ENCODE data around the gene ANKRD42.
"Not testable (repeated sequence)": the region's sequence is repeated elsewhere in the genome, so short reads cannot be mapped to it uniquely, and the experiment has no call there.

Gene ANKRD42

GRCh38 chr11:83174008-83174407 lies 19.5 kb upstream of the ANKRD42 start:
- DNase-seq (ENCODE audit: low spot score), result no peak

- no peak for DNase-seq (ENCODE audit: low spot score)
Observed at GRCh38 chr11:83175815-83176214, 17.7 kb upstream of the ANKRD42 start.

DNA sequence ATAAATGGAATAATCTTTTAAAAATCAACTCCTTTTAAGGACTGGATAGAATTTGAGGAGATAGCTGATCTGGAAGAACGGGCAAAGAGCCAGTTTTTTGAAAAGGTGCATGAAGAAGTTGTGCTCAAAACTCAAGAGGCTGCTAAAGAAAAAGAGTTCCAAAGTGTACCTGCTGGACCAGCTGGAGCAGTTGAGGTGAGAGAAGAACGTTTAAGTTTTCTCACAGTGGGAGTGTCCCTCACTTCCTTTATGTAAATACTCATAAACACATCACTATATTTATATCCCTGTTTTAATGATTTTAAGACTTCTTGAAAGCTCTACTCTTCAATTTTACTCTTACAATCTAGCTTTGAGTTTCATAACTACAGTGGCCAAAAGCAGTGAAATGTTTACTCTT lies 11.7 kb upstream of the ANKRD42 start:
- no peak for DNase-seq (ENCODE audit: low spot score)

DNA sequence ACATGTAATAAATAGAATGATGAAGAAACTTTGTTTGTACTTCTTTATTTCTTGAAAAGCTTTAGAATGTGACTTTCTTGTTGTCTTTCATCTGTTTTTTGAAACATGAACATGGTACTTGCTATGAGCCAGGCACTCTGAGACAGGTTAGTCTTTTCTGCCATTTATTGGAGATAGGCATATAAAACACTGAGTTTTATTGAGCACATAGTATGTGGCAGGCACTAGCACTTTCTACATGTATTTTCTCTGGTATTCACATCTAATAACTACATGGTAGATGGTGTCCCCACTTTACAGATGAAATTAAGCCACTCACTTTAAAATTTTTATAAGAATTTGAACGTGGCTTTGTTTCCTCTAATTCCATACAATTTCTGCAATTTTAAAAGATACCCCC lies 7.7 kb upstream of the ANKRD42 start:
- DNase-seq (ENCODE audit: low spot score), result no peak

DNA sequence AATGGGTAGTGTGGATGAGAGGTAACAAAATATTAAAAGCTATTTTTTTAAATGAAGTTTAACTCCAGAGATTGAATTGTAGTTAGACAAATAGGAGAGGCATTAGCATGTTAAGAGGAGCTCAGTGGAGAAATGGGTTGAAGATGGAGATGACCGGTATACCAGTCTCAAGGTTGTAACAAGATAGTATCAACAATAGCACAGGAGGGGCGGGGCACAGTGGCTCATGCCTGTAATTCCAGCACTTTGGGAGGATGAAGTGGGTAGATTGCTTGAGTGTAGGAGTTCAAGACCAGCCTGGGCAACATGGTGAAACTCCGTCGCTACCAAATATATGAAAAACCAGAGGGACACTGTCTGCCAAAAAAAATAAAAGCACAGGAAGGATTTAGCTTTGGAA lies 6.0 kb upstream of the ANKRD42 start:
- DNase-seq (ENCODE audit: low spot score), result no peak

- DNase-seq (ENCODE audit: low spot score), result no peak
Observed at GRCh38 chr11:83191491-83191890, 2.0 kb upstream of the ANKRD42 start.

DNA sequence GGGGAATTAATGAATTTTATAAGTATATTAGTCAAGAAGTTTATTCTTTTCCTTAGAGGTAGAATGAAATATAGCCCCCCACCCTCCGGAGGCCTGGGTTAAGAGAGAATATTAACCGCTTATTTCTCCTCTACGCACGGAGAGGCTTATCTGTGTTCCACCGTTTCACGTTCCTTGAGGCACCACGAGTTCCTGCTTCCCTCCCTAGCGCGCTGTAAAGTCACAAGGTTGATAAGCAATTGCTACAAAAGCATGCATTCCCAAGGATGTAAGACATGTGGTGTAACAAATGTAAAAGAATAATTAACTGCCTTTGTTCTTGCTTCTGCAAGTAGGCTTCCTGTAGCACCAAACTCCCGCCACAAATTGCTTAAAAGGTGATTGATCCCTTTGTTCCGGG lies 1.5 kb upstream of the ANKRD42 start:
- no peak for DNase-seq (ENCODE audit: low spot score)

- no peak for DNase-seq (ENCODE audit: low spot score)
Observed at GRCh38 chr11:83192606-83193245, 786 bp upstream of the ANKRD42 start.

DNA sequence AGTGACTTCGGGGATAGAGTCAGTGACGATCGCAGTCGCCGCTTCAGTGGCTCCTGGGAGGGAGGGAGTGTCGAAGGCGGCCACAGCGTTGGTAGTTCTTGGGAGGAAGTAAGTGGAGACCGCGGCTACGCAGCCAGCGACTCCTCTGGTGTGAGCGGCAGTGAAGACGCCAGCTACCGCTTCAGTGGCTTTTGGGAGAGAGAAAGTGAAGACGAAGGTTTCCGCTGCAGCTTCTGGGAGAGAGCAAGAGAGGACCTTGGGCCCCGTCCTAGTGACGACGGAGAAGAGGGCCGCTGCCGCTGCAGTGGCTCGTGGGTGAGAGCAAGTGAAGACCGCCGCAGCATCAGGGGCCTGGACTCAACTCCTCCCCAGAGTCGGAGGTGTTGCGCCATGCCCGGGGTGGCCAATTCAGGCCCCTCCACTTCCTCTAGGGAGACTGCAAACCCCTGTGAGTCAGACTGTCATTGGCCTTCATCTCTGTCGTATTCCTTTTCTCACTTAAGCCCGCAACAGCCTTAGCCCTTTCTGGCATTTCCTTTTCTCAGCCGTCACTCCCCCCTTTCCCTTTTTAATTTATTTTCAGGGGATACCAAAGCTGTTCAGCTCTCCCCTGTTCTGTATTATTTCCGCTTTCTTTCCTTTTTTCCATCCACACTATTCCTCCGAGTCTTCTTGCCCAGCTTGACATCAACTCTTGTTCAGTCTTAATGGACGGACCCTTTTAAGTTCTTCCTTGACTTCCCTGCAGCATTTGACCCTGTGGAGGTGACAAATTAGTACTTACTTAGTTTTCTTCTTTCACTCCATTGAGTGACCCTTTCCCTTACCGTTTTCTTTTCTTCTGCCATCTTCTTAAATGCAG lies 1.0 kb downstream of the ANKRD42 start:
- DNase-seq (ENCODE audit: low spot score), result peak; percentile 20

DNA sequence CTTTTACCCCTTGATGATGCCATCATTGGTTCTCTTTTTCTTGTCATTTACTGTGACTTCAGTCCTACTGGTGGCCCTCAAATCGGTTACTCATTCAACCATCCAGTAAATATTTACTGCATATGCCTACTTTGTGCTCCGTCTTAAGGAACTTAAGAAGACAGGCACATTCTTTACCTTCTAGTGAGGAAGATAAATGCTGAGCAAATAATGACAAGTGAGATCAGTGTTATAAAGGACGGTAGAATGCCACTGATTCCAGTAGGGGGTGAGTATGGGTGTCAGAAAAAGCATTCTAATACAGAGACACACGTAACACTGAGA lies 1.6 kb downstream of the ANKRD42 start:
- no peak for DNase-seq (ENCODE audit: low spot score)

DNA sequence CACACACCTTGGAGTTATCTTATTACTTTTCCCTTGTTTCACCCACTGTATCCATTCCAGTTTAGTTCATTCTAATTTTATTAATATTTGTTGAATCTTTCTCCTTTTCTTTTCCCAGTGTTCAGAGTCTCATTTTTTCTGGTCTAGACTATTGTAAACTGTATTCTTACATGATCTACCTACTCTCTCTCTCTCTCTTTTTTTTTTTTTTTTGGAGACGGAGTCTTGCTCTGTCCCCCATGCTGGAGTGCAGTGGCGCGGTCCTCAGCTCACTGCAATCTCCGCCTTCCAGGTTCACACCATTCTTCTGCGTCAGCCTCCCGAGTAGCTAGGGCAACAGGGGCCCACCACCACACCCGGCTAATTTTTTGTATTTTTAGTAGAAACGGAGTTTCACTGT lies 2.1 kb downstream of the ANKRD42 start:
- DNase-seq (ENCODE audit: low spot score), result no peak

- DNase-seq (ENCODE audit: low spot score), result no peak
Observed at GRCh38 chr11:83200035-83200434, 6.5 kb downstream of the ANKRD42 start.

DNA sequence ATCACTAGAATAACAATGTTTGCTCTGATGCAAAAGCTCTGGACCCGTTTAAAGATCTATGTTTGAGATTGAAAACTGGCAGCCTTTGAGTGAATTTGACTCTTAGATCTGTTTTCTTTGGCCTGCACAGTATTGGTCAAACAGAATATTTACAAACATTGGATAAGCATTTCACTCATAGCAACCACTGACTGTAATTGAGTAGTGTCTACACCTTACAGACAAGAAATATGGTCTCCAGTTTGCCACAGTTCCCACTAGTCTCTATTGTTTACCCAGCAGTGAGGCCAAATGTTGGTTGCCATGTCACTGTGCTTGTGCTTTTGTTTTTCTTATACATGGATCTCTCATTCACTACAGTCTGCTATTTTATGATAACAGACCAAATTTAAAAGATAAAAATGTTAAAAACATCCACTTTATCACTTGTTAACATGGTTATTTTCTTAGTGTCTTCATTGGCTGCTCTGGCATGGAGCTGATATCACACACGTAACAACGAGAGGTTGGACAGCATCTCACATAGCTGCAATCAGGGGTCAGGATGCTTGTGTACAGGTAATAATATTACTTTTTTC lies 12.2 kb downstream of the ANKRD42 start:
- DNase-seq (ENCODE audit: low spot score), result no peak

GRCh38 chr11:83206221-83206620 lies 12.7 kb downstream of the ANKRD42 start:
- no peak for DNase-seq (ENCODE audit: low spot score)

- not testable (repeated sequence) for DNase-seq (ENCODE audit: low spot score)
Observed at GRCh38 chr11:83206771-83207382, 13.4 kb downstream of the ANKRD42 start.

DNA sequence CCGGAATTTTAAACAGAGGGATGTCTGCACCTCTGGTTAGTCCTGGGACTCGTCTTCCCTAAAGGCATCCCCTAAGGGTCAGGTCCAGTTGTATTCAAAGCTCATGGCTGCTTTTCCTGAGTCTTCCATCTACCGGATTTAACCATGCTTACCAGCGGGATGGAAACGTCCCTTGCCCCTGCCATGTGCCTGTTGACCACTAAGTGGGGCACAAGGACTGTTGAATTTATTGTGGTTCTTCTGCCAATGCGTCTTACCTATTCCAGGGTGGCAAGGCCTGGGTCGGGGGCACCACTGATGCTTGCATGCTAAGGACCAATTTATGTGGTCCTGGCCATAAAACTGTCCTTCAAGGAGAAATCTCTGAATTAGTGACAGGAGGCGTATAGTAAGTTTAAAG lies 25.6 kb downstream of the ANKRD42 start:
- DNase-seq (ENCODE audit: low spot score), result no peak

- DNase-seq (ENCODE audit: low spot score), result no peak
Observed at GRCh38 chr11:83220260-83220659, 26.7 kb downstream of the ANKRD42 start.

DNA sequence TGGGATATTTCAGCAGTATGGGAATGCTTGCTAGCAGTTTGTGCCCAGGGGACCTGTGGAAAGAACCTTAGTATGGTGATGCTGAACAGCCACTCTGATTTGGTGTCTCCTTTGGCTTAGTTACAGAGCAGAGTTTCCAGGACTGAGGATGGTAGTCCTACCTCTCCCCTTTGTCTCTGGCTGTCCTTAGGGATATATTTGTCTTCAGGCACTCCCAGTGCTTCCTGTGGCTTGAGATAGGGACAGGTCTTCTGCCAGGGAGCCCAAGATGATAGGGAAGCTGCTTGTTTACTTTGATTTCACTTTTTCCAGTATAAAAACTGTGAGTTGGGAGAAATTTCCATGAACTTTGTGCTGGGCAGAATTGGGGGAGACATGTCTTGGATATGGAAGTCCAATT lies 28.2 kb downstream of the ANKRD42 start:
- DNase-seq (ENCODE audit: low spot score), result no peak

DNA sequence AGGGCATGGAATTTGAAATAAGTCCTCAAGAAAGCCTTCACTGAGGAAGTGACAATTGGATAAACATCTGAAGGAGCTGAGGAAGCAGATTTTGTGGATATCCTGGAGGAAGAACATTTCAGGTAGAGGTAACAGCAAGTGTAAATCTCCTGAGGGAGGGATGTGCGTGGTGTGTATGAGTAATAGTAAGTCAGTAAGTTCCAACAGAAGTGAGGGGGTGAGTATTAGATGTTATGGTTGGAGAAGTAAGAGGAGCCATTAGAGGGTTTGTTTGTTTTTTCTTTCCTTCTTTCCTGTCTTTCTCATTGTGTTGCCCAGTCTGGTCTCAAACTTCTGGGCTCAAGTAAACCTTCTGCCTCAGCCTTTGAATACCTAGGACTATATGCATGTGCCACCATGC lies 29.0 kb downstream of the ANKRD42 start:
- DNase-seq (ENCODE audit: low spot score), result no peak

- DNase-seq (ENCODE audit: low spot score), result no peak
Observed at GRCh38 chr11:83223457-83223856, 29.9 kb downstream of the ANKRD42 start.

- DNase-seq (ENCODE audit: low spot score), result no peak
Observed at GRCh38 chr11:83235825-83236224, 42.3 kb downstream of the ANKRD42 start.

DNA sequence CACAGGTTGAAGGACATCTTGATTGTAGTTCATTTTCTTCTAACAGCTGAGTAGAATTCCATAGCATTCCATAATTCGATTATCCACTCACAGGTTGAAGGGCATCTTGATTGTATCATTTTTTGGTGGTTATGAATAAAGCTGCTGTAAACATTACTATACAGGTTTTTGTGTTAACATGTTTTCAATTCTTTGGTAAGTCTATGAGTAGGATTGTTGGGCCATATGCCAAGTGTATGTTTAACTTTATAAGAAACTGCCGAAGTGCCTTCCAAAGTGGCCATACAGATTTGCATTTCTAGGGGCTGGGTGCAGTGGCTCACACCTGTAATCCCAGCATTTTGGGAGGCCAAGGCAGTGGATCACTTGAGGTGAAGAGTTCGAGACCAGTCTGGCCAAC lies 44.6 kb downstream of the ANKRD42 start:
- DNase-seq (ENCODE audit: low spot score), result no peak

Data from globus pallidus (tissue), 1 donor.